ENCODE results near the gene RASA1.

The RASA1 gene

DNA sequence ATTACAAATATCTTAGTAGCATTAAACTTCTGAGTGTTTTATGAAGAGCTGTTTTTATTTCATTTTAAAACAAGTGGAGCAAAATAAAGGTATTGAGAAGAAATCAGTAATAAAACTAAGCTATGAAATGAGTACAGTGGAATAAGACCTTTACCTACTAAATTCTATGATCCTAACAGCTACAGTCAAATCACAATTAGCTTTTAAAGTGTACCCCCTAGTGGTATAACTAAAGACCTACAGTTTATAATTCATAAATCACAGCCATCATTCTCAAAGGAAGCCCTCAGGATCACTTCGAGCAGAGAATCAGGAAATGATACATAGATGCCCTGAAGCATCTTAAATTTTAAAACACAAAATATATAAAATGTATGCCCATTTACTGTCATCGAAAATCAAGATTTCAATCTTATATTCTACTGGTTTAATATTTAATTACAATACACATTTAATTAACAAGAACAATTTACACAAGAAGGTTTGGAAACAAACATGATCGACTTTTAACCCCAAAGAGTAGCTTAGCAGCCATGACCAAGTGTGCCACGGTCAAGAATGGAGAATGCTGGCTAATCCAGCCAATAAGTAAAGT lies 132.7 kb downstream of the RASA1 start:
- DNase-seq (ENCODE audit: low read depth in 1 of 2, low spot score in 1 of 2): no peak

- DNase-seq (ENCODE audit: low read depth in 1 of 2, low spot score in 1 of 2): no peak
Measured at GRCh38 chr5:87401626-87402025, 133.9 kb downstream of the RASA1 start.

DNA sequence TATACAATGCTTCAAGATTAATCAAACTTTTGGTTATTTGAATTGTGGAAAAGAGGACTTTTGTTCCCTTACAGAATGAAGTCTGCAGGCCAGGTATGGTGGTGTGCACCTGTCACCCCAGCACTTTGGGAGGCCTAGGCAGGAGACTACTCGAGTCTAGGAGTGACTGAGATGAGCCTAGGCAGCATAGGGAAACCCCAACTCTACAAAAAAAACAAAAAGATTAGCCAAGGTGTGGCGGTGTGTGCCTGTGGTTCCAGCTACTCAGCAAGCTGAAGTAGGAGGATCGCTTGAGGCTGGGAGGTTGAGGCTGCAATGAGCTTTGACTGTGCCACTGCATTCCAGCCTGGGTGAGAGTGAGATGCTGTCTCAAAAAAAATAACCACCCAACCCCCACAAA lies 135.7 kb downstream of the RASA1 start:
- no peak for DNase-seq (ENCODE audit: low read depth in 1 of 2, low spot score in 1 of 2)

DNA sequence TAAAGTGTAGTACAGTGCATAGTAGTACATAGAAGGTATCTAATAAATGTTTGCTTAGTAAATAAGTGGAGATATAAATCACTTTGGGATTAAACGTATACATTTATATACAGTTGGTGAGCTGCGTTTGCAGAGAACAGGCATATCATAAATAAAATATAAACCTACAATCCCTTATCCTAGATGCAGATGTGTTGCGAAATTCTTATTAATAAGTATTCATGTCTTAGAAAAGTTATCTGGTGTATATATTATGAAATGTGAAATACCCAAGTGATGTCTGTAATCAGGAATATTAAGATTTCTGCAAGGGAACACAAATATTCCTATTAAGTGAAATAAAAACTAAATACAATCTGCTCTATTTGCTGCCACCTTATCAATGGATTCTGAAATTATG lies 136.2 kb downstream of the RASA1 start:
- DNase-seq (ENCODE audit: low read depth in 1 of 2, low spot score in 1 of 2): no peak

GRCh38 chr5:87404359-87404758 lies 136.7 kb downstream of the RASA1 start:
- no peak for DNase-seq (ENCODE audit: low read depth in 1 of 2, low spot score in 1 of 2)

DNA sequence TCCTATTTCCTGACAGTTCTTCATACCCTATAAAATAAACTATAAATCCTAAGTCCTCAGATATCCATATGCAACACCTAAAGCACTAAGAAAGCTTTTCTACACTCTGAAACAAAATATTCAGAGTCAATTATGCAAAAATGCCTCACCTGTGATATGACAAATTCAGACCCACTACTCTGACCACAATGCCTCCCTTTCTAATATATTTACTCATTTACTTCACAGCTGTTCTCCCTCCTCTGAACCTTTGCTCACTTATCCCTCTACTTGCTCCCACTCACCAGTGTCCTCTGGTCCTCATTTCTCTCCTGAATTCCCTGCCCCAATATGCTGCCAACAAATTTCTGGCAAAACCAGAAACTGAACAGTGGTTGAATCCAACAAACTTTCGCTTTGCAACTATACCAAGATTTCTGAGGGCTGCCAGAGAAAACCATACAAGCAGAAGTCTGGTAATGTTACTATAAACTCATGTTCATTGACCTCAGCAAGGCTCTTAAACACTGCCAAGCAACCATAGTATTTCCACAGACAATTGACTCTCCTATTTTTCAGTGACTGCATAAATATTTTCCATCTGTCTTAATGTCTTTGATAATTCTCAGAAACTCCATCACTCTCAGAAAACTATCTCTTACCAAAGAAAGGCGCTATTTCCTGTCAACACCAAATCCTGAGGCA lies 137.9 kb downstream of the RASA1 start:
- DNase-seq (ENCODE audit: low read depth in 1 of 2, low spot score in 1 of 2): no peak

- no peak for DNase-seq (ENCODE audit: low read depth in 1 of 2, low spot score in 1 of 2)
Measured at GRCh38 chr5:87408204-87408603, 140.5 kb downstream of the RASA1 start.

GRCh38 chr5:87410931-87411330 lies 143.2 kb downstream of the RASA1 start:
- DNase-seq (ENCODE audit: low read depth in 1 of 2, low spot score in 1 of 2): no peak

DNA sequence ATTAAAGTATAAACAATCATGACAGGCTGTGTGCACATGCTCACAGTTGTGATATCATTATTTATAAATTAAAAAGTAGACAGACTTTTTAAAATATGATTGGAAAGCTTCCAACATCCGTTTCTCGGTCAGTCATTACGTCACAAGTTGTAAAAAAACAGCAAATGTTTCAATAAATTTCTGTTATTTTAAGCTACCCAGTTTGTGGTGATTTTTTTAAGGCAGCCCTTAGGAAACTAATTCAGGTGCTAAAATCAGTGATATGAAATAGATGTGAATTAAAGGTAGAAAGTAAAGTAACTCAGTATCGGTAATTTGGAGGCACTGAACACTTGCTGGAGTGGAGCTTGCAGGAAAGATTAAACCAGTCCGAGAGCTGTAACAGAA lies 143.9 kb downstream of the RASA1 start:
- DNase-seq (ENCODE audit: low read depth in 1 of 2, low spot score in 1 of 2): no peak

DNA sequence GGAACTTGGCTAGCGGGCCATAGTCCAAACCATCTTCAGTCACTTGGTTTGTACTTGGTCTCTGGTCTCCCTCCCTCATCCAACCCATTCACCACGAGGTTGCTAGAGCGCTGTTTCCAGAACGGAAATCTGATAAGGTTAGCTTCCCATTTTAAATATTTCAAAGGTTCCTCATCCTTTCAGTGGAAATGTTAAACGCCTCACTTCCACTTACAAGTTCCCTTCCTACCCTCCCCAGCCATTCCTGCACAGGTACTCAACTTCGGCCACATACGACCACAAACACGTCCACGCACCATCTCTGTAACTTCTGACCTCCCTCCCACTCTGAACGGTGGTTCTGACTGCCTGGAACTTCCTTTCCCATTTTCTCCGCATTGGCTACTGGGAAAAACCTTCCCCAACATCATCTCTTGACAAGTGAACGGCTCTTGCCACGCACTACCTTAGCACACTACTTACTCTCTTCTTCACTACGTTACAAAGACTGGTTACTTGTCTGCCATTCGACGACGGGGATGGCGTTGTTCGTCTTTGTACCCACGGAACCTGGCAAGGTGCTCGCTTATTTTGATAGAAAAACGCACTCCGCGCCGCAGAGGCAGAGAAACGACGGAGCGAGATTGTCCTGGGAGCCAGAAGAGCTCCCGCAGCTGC lies 144.4 kb downstream of the RASA1 start:
- DNase-seq (ENCODE audit: low read depth in 1 of 2, low spot score in 1 of 2): peak in 1 of 2 donors; percentile 4

DNA sequence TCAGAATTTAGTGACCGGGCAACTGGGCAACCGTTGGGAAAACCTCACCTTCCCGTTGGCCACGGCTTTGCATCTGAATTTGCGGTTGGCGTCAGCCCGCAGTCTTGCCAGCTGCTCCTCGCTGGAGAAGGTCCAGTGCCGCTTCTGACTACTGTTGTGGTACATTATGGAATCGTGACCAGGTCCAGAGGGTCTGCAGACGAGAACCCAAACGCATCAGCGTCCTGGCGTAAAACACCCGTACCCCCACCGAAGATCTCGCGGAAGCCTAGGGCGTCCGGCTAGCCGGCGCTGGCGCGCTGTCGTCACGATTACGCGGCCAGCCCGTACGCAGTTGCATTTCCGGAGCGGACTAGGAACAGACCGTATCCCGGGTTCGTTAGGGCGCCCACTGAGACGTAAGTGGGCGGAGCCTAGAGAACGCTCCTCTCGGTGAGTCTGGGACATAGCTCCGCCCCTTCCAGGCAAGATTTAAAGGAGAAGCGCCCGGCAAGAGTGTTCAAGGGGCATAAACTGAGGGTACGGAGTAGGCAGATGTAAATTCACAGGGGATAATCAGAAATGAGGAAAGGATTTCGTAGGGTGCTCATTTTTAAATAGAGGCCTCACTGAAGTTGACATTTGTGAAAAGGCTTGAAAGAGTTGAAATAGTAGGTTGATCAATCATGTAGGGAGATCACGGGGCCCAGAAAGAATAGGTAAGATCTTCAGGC lies 145.1 kb downstream of the RASA1 start, which contains the start of gene CCNH:
Gene CCNH (minus strand): TSS at position 301 of the 713 bp plus-strand sequence. CDS start 136 bp downstream, at position 165.
- DNase-seq (ENCODE audit: low read depth in 1 of 2, low spot score in 1 of 2): peak; percentile 86 to 88

DNA sequence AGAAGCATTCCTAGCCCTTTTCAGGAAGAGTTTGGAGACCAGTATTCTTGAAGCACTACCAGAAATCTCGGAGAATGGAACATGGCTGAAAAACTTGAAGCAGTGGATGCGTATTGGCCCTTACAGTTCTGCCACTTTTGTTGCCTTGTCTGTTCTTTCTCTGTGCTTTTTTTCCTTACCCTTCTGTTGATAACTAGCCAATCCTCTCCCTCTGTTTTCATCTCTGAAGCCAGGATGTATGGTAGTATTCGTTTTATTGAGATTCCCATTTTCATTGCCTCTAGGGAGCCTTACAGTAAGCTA lies 145.6 kb downstream of the RASA1 start:
- no peak for DNase-seq (ENCODE audit: low read depth in 1 of 2, low spot score in 1 of 2)

- DNase-seq (ENCODE audit: low read depth in 1 of 2, low spot score in 1 of 2): no peak
Measured at GRCh38 chr5:87418506-87418905, 150.8 kb downstream of the RASA1 start.

DNA sequence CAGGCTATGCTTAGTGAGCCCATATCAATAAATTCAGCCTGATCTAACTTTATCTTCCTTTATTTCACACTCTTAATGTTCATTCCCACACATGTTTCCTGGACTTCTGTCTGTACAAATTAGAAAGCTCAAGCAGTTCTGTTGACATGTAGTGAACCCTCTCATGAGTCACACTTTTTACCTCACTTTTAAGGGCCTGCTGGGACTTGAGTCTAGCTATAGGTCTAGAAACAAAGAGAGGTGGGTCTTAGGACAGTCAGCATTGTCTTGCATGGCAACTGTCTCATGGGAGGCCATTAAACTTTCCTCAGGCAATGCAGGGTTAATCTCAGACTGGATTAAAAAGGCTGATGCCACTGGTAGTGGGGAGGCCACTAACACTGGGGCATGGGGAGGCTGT lies 153.6 kb downstream of the RASA1 start:
- no peak for DNase-seq (ENCODE audit: low read depth in 1 of 2, low spot score in 1 of 2)

DNA sequence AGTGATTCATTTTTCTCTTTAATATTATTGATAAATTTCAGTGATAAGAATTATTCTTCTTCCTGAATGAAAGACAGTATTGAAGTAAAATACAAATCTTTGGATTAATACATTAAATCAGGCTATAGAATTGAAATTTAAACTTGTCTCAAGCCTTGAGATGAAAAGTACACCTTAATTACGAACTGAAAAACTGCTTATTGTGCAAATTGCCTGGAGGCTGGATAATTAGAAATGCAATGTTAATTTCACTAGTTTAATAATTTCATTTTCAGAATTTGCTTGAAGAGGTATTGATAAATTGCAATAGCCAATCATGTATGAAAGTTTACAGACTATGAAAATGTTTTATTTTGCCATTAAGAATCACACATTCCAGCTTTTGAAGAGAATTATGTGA lies 156.1 kb downstream of the RASA1 start:
- no peak for DNase-seq (ENCODE audit: low read depth in 1 of 2, low spot score in 1 of 2)

- no peak for DNase-seq (ENCODE audit: low read depth in 1 of 2, low spot score in 1 of 2)
Measured at GRCh38 chr5:87430863-87431457, 163.3 kb downstream of the RASA1 start.

DNA sequence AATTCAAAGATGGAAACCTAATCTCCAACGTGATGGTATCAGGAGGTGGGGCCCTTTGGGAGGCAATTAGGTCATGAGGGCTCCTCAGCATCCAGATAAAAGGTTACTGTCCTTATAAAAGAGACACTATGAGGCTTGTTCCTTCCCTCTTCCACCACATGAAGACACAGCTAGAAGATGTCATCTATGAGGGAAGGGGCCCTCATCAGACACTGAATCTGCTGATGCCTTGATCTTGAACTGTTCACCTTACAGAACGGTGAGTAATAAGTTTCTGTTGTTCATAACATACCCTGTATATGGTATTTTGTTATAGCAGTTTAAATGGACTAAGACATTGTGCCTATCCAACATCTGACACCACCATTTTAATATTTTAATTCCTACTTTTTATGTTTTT lies 164.8 kb downstream of the RASA1 start:
- DNase-seq (ENCODE audit: low read depth in 1 of 2, low spot score in 1 of 2): no peak

DNA sequence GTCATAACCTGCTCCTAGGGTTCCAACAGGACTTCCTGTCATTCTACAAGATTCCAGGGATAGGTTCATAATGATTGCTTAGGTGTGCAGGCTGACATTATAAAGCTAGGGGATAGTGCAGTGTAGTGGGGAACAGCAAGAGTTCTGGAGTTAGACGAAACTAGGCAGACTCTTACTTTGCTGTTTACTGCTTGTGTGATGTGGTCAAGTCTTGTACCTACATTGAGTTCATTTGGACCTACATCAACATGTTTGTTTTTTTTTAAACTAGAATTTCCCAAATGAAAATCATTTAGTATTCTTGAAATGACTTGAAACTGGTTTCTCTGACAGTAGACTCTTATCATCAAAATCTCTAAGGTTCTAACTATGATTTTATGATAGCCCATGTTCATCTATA lies 166.3 kb downstream of the RASA1 start:
- DNase-seq (ENCODE audit: low read depth in 1 of 2, low spot score in 1 of 2): no peak

DNA sequence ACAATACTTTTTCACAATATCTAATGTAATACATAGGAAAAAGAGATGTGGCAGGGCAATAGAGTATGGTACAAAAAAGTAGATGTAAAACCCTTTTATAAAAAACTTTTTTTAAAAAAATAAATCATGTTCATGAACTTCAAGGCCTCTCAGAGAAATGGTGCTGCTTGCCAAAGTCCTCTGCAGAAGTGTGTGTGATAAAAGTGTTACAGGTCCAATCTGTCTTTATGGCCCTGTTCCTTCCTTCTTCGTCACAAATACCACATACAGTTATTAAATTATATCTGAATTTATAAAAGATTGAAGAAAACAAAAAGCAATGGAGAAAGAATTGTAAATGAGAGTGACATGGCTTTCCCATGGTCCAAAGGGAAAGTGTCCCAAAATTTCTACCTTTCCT lies 166.8 kb downstream of the RASA1 start:
- no peak for DNase-seq (ENCODE audit: low read depth in 1 of 2, low spot score in 1 of 2)

- DNase-seq (ENCODE audit: low read depth in 1 of 2, low spot score in 1 of 2): no peak
Measured at GRCh38 chr5:87435144-87435694, 167.5 kb downstream of the RASA1 start.

DNA sequence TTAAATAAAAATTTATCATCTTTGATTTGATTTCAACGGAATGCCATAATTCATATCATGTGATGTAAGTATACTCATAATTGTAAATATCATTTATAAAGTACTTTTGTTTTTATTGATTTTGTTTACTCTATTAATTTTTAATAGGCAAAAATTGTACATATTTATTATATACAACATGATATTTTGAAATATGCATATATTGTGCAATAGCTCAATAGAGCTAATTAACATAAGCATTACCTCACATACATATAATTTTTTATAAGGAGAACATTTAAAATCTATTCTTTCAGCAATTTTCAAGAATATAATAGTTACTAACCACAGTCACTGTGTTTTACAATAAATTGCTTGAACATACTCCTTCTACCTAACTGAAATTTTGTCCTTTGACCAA lies 170.0 kb downstream of the RASA1 start:
- DNase-seq (ENCODE audit: low read depth in 1 of 2, low spot score in 1 of 2): no peak
